GM12872 (cell line): Measurements from ENCODE around the gene INPP4B.

Source experiments
- CTCF ChIP-seq: IDR thresholded peaks from 3 replicates; pipeline ENCODE4 v1.5.1; 2011; ENCODE audit warnings: low read depth, mild to moderate bottlenecking, low read length, moderate library complexity; ENCODE audit not compliant: insufficient read depth

INPP4B gene

GRCh38 chr4:142544039-142544438 lies 302.1 kb downstream of the INPP4B start:
- no peak for TF ChIP-seq CTCF

GRCh38 chr4:142540483-142540804 lies 305.7 kb downstream of the INPP4B start:
- no peak for TF ChIP-seq CTCF

GRCh38 chr4:142539796-142540482 lies 306.2 kb downstream of the INPP4B start:
- no peak for TF ChIP-seq CTCF

- no peak for TF ChIP-seq CTCF
These were observed 311.1 kb downstream of the INPP4B start for GRCh38 chr4:142535009-142535408.

GRCh38 chr4:142532054-142532453 lies 314.0 kb downstream of the INPP4B start:
- no peak for TF ChIP-seq CTCF

GRCh38 chr4:142530728-142531127 lies 315.4 kb downstream of the INPP4B start:
- no peak for TF ChIP-seq CTCF

- no peak for TF ChIP-seq CTCF
These were observed 317.7 kb downstream of the INPP4B start for GRCh38 chr4:142528433-142528832.
